SJSA1 (cell line): ENCODE data around the gene KPNA6. TPM values are rescaled to one million over a fixed set of nuclear protein-coding genes. Genes with fewer than 3 reads are reported as not detected.
A peak's percentile ranks its signal among the peaks of the same experiment; 100 is the strongest.

Experiments used
- DNase-seq, 2 experiments: peaks; one replicate each; pipeline ENCODE4 v3.0.0-alpha.2; 2015 to 2020; ENCODE audit warnings: low spot score in 2 of 2, low read depth in 1 of 2
- H3K27ac ChIP-seq: fragments of 250-450 bp; sonication (Bioruptor Pico); 2 replicates; pipeline ENCODE4 v1.5.1; 2020; ENCODE audit warnings: mild to moderate bottlenecking, moderate library complexity
- H3K27me3 ChIP-seq: fragments of 250-450 bp; sonication (Bioruptor Pico); replicated peaks from 2 replicates; pipeline ENCODE4 v1.5.1; 2020; ENCODE audit warnings: mild to moderate bottlenecking, moderate library complexity
- H3K36me3 ChIP-seq: fragments of 250-450 bp; sonication (Bioruptor Pico); 2 replicates; pipeline ENCODE4 v1.5.1; 2020; ENCODE audit warnings: mild to moderate bottlenecking
- H3K4me1 ChIP-seq: fragments of 250-450 bp; sonication (Bioruptor Pico); replicated peaks from 2 replicates; pipeline ENCODE4 v1.6.1; 2021; ENCODE audit warnings: mild to moderate bottlenecking
- H3K4me3 ChIP-seq: fragments of 250-450 bp; sonication (Bioruptor Pico); 2 replicates; pipeline ENCODE4 v1.5.1; 2020; ENCODE audit warnings: mild to moderate bottlenecking
- H3K9me3 ChIP-seq: fragments of 250-450 bp; sonication (Bioruptor Pico); replicated peaks from 2 replicates; pipeline ENCODE4 v1.5.1; 2020; ENCODE audit warnings: mild to moderate bottlenecking
- total RNA-seq: library from RNA; depleted of rRNA; stranded (reverse); fragments of >200 nt; shearing (Covaris generic); gene quantifications from 2 replicates; pipeline ENCODE4 v1.2.3, GENCODE V29; 2014; rRNA removed

Gene KPNA6
- total RNA-seq, 1 experiment from 2014 or later, result 54.4 TPM

GRCh38 chr1:32208891-32209328, 101.1 kb downstream of the KPNA6 start, which contains the start of gene DCDC2B:
DCDC2B (plus strand) TSS chr1:32209089; CDS start chr1:32209094, 5 bp downstream.
- no peak for DNase-seq
- H3K9me3 ChIP-seq, result no peaks in the 10 kb centered on the region
- H3K27ac ChIP-seq, result no peak within 1 kb of the TSS
- H3K27me3 ChIP-seq, result no peaks in the 10 kb centered on the region
- peaks cover 15% of the 10 kb centered on the region for H3K4me1 ChIP-seq
- H3K36me3 ChIP-seq, result peaks cover 24% of the 10 kb centered on the region
- no peak within 1 kb of the TSS for H3K4me3 ChIP-seq

GRCh38 chr1:32215629-32216480, 108.0 kb downstream of the KPNA6 start:
- Histone ChIP-seq H3K4me1 (no peaks in the 10 kb centered on the region; the same call in 1 of the 2 replicates), H3K9me3 (no peaks in the 10 kb centered on the region), H3K27me3 (no peaks in the 10 kb centered on the region), H3K27ac (no peak overlapping the region), H3K4me3 (no peak overlapping the region), H3K36me3 (peaks cover 47% of the 10 kb centered on the region)
- DNase-seq, result peak; percentile 58 to 76

GRCh38 chr1:32216566-32216965, 108.7 kb downstream of the KPNA6 start:
- DNase-seq, result no peak
- H3K36me3 ChIP-seq, result peaks cover 47% of the 10 kb centered on the region
- no peak overlapping the region for H3K27ac ChIP-seq
- H3K9me3 ChIP-seq, result no peaks in the 10 kb centered on the region
- H3K4me3 ChIP-seq, result no peak overlapping the region
- H3K27me3 ChIP-seq, result no peaks in the 10 kb centered on the region
- H3K4me1 ChIP-seq, result peaks cover 7% of the 10 kb centered on the region

- Histone ChIP-seq H3K4me3 (no peak overlapping the region), H3K4me1 (peaks cover 21% of the 10 kb centered on the region), H3K36me3 (peaks cover 63% of the 10 kb centered on the region), H3K27ac (no peak overlapping the region), H3K9me3 (no peaks in the 10 kb centered on the region), H3K27me3 (no peaks in the 10 kb centered on the region)
- no peak for DNase-seq
These were observed 111.2 kb downstream of the KPNA6 start for GRCh38 chr1:32219022-32219421.

GRCh38 chr1:32220746-32221580, 113.1 kb downstream of the KPNA6 start:
- DNase-seq, result no peak
- H3K27ac ChIP-seq, result no peak overlapping the region
- peaks cover 23% of the 10 kb centered on the region for H3K4me1 ChIP-seq

GRCh38 chr1:32221581-32221979, 113.7 kb downstream of the KPNA6 start:
- no peaks in the 10 kb centered on the region for H3K9me3 ChIP-seq
- H3K4me3 ChIP-seq, result peak overlapping the region; percentile 68
- peaks cover 67% of the 10 kb centered on the region for H3K36me3 ChIP-seq
- H3K27me3 ChIP-seq, result no peaks in the 10 kb centered on the region
- no peak for DNase-seq
- H3K4me1 ChIP-seq, result peaks cover 23% of the 10 kb centered on the region
- H3K27ac ChIP-seq, result peak overlapping the region; percentile 95

More at GRCh38 chr1:32220746-32221580, 113.1 kb downstream of the KPNA6 start:
- peaks cover 67% of the 10 kb centered on the region for H3K36me3 ChIP-seq
- no peaks in the 10 kb centered on the region for H3K9me3 ChIP-seq
- H3K4me3 ChIP-seq, result peak overlapping the region; percentile 68
- H3K27me3 ChIP-seq, result no peaks in the 10 kb centered on the region

GRCh38 chr1:32221980-32222755, 114.3 kb downstream of the KPNA6 start, which contains the start of the genes EIF3I and TMEM234:
EIF3I (plus strand) TSS chr1:32222407; CDS start chr1:32222442, 35 bp downstream.
TMEM234 (minus strand) TSS chr1:32222353; CDS start chr1:32222322, 31 bp downstream.
- Histone ChIP-seq H3K9me3 (no peaks in the 10 kb centered on the region), H3K4me3 (peak within 1 kb of the TSS; percentile 68), H3K36me3 (peaks cover 67% of the 10 kb centered on the region), H3K4me1 (peaks cover 23% of the 10 kb centered on the region), H3K27ac (peak within 1 kb of the TSS; percentile 95), H3K27me3 (no peaks in the 10 kb centered on the region)
- peak; percentile 87 to 94 for DNase-seq

GRCh38 chr1:32223683-32224082, 115.8 kb downstream of the KPNA6 start:
- no peak overlapping the region for H3K27ac ChIP-seq
- peaks cover 23% of the 10 kb centered on the region for H3K4me1 ChIP-seq
- no peaks in the 10 kb centered on the region for H3K9me3 ChIP-seq
- no peaks in the 10 kb centered on the region for H3K27me3 ChIP-seq
- DNase-seq, result no peak
- peaks cover 74% of the 10 kb centered on the region for H3K36me3 ChIP-seq
- peak overlapping the region; percentile 68; the same call in 1 of the 2 replicates for H3K4me3 ChIP-seq

- peaks cover 80% of the 10 kb centered on the region for H3K36me3 ChIP-seq
These were observed 116.4 kb downstream of the KPNA6 start for GRCh38 chr1:32224285-32224684.

More at GRCh38 chr1:32224285-32224684, 116.4 kb downstream of the KPNA6 start:
- Histone ChIP-seq H3K9me3 (no peaks in the 10 kb centered on the region), H3K27ac (no peak overlapping the region), H3K4me1 (peaks cover 23% of the 10 kb centered on the region), H3K4me3 (no peak overlapping the region), H3K27me3 (no peaks in the 10 kb centered on the region)
- DNase-seq, result no peak

Other genes with a start within 250 kb of the KPNA6 start
- 287 and 325 TPM in 2 replicates for gene PTP4A2, start 169.7 kb upstream of the KPNA6 start, total RNA-seq
- gene KHDRBS1, start 94.2 kb upstream of the KPNA6 start, total RNA-seq, result 61.1 and 74.6 TPM in 2 replicates
- 2.9 and 5.8 TPM in 2 replicates for gene TMEM39B, start 35.1 kb upstream of the KPNA6 start, total RNA-seq
- gene TXLNA, start 71.6 kb downstream of the KPNA6 start, total RNA-seq, result 65.4 and 101 TPM in 2 replicates
- 22.1 and 38.9 TPM in 2 replicates for gene CCDC28B, start 92.5 kb downstream of the KPNA6 start, total RNA-seq
- gene IQCC, start 97.6 kb downstream of the KPNA6 start, total RNA-seq, result 4.4 and 5.6 TPM in 2 replicates
- gene DCDC2B, start 101.0 kb downstream of the KPNA6 start, total RNA-seq, result not detected in 2 replicates
- gene TMEM234, start 114.3 kb downstream of the KPNA6 start, total RNA-seq, result 9.2 and 13.5 TPM in 2 replicates
- gene EIF3I, start 114.4 kb downstream of the KPNA6 start, total RNA-seq, result 424 and 465 TPM in 2 replicates
- 0.19 and 0.24 TPM in 2 replicates for gene FAM167B, start 139.2 kb downstream of the KPNA6 start, total RNA-seq
- not detected in 2 replicates for gene LCK, start 143.2 kb downstream of the KPNA6 start, total RNA-seq
- gene HDAC1, start 184.0 kb downstream of the KPNA6 start, total RNA-seq, result 144 and 191 TPM in 2 replicates
- 53.7 and 67.1 TPM in 2 replicates for gene MARCKSL1, start 228.2 kb downstream of the KPNA6 start, total RNA-seq